ENCODE measurements around the gene PGAM5.
A peak's percentile ranks its signal among the peaks of the same experiment; 100 is the strongest.
"Not testable (repeated sequence)": the region's sequence is repeated elsewhere in the genome, so short reads cannot be mapped to it uniquely, and the experiment has no call there.

Gene PGAM5

DNA sequence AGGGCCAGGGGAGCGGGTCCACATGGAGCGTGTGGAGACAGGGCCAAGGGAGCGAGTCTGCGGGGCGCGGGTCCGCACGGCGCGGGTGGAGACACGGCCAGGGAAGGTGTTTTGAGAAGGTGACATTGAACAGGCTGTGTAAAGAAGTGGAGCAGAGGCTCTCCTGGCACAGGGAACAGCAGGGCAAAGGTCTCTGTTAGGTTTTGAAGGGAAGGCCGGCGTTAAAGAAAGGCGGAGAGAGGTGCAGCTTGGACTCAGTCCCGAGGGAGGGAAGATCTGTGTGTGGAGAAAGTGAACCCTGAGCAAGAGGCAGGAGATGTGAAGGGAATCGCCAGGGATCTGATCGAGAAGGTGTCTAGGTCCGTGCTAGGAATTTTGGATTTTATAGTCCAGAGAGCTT, 21.4 kb upstream of the PGAM5 start:
- TF ChIP-seq, protein P1, sequence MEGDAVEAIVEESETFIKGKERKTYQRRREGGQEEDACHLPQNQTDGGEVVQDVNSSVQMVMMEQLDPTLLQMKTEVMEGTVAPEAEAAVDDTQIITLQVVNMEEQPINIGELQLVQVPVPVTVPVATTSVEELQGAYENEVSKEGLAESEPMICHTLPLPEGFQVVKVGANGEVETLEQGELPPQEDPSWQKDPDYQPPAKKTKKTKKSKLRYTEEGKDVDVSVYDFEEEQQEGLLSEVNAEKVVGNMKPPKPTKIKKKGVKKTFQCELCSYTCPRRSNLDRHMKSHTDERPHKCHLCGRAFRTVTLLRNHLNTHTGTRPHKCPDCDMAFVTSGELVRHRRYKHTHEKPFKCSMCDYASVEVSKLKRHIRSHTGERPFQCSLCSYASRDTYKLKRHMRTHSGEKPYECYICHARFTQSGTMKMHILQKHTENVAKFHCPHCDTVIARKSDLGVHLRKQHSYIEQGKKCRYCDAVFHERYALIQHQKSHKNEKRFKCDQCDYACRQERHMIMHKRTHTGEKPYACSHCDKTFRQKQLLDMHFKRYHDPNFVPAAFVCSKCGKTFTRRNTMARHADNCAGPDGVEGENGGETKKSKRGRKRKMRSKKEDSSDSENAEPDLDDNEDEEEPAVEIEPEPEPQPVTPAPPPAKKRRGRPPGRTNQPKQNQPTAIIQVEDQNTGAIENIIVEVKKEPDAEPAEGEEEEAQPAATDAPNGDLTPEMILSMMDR (conservative IDR thresholded peaks at IDR 0.05; ENCODE audit: low read depth, low read length) = no peak
- H3K4me3 ChIP-seq (ENCODE audit: low read length) = peak overlapping the region; percentile 11
- no peak for DNase-seq (ENCODE audit: low read depth)

DNA sequence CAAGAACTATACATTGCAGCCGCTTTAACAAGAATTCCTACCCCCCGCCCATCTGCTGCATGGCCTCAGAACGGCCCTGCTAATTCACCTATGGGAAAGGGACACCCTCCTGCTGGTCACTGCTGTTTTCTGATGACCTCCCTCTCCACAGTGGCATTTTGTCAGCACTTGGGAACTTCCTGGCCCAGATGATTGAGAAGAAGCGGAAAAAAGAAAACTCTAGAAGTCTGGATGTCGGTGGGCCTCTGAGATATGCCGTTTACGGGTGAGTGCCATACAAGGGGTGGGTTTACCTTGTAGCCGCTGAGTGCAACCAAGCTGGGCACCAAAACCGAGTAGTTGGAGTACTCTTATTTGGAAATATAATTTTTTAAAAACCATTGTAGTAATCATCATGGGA, 20.5 kb upstream of the PGAM5 start:
- no peak for DNase-seq (ENCODE audit: low read depth)
- TF ChIP-seq, protein P1 (conservative IDR thresholded peaks at IDR 0.05; ENCODE audit: low read depth, low read length) = no peak
- H3K4me3 ChIP-seq (ENCODE audit: low read length) = no peak overlapping the region

DNA sequence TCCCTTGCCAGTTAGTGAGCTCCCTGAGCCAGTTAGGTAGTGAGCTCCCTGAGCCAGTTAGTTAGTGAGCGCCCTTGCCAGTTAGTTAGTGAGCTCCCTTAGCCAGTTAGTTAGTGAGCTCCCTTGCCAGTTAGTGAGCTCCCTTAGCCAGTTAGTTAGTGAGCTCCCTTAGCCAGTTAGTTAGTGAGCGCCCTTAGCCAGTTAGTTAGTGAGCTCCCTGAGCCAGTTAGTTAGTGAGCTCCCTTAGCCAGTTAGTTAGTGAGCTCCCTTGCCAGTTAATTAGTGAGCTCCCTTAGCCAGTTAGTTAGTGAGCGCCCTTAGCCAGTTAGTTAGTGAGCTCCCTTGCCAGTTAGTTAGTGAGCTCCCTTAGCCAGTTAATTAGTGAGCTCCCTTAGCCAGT, 18.6 kb upstream of the PGAM5 start:
- H3K4me3 ChIP-seq (ENCODE audit: low read length); DNase-seq (ENCODE audit: low read depth): not testable (repeated sequence)

DNA sequence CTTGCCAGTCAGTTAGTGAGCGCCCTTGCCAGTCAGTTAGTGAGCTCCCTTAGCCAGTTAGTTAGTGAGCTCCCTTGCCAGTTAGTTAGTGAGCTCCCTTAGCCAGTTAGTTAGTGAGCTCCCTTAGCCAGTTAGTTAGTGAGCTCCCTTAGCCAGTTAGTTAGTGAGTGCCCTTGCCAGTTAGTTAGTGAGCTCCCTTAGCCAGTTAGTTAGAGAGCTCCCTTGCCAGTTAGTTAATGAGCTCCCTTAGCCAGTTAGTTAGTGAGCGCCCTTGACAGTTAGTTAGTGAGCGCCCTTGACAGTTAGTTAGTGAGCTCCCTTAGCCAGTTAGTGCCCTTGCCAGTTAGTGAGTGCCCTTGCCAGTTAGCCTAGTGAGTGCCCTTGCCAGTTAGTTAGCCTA, 15.8 kb upstream of the PGAM5 start:
- H3K4me3 ChIP-seq (ENCODE audit: low read length); DNase-seq (ENCODE audit: low read depth): not testable (repeated sequence)

DNA sequence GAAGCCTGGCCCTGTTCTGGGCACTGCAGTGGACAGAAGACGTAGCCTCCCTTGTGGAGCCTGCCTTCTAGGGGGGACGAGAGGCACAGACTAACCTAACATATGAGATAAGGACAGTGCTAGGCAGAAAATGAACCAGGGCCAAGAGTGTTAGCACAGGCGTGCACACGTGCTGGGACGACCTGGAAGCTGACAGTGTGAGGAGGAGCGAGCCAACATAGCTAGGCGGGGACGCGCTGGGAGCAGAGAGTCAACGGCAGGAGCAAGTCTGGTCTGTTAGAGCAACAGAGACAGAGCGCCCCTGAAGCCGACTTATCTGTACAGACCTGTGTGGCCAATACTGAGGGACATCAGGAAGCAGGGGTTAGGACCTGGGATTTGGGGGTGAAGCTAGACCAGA, 15.2 kb upstream of the PGAM5 start:
- no peak for DNase-seq (ENCODE audit: low read depth)
- H3K4me3 ChIP-seq (ENCODE audit: low read length) = no peak overlapping the region
- TF ChIP-seq, protein P1 (conservative IDR thresholded peaks at IDR 0.05; ENCODE audit: low read depth, low read length) = no peak

DNA sequence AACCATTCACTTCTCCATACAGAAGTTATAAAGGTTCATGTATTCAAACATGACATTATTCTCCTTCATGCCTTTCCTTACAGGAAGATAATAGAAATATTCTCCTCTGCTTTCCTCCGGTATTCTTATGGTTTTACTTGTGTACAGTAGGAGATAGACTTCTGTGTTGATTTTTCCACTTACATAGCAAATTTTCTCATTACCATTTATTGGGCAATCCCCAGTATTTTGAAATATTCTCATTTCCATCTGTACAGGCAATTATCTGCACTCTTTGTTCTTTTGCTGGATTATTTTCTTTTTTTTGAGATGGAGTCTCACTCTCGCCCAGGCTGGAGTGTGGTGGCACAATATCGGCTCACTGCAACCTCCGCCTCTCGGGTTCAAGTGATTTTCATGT, 12.3 kb upstream of the PGAM5 start:
- no peak overlapping the region for H3K4me3 ChIP-seq (ENCODE audit: low read length)
- TF ChIP-seq, protein P1 (conservative IDR thresholded peaks at IDR 0.05; ENCODE audit: low read depth, low read length) = no peak
- DNase-seq (ENCODE audit: low read depth) = no peak

DNA sequence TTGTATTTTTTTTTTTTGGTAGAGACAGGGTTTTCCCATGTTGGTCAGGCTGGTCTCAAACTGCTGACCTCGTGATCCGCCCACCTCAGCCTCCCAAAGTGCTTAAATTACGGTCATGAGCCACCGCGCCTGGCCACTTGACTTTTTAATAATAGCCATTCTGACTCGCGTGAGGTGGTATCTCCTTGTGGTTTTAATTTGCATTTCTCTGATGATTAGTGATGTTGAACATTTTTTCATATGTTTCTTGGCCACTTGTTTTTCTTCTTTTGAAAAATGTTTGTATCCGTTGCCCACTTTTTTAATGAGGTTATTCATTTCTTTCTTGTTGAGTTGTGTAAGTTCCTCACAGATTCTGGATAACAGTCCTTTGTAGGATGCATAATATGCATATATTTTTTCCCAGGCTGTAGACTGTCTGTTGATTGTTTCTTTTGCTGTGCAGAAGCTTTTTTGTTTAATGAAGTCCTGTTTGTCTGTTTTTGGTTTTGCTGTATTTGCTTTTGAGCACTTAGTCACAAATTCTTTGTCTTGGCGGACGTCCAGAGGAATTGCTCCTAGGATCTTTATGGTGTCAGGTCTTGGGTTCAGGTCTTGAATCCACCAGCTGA, 10.3 kb upstream of the PGAM5 start:
- TF ChIP-seq, protein P1 (conservative IDR thresholded peaks at IDR 0.05; ENCODE audit: low read depth, low read length) = no peak
- DNase-seq (ENCODE audit: low read depth) = no peak
- H3K4me3 ChIP-seq (ENCODE audit: low read length) = no peak overlapping the region

DNA sequence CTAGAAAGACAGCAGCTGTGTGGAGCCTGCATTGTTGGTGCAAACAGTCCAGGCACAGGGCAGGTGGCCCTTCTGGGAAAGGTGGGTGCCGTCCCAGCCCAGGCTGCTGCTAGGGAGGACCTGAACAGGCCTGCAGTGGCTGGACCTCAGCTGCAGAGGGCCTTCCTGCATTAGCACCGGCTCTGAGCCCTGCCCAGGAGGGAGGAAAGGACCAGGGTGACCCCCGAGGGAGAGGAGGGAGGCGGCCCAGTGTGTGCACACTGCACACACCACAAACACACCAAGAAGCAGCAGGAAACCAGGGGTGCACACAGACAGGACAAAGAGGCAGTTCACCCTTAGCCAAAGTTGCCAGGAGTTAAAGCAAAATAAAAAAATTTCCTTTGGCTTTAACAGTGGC, 8.0 kb upstream of the PGAM5 start:
- no peak overlapping the region for H3K4me3 ChIP-seq (ENCODE audit: low read length)
- TF ChIP-seq, protein P1 (conservative IDR thresholded peaks at IDR 0.05; ENCODE audit: low read depth, low read length) = no peak
- no peak for DNase-seq (ENCODE audit: low read depth)
